GM12878 (cell line): ENCODE results near the gene ADM2. TPM values are rescaled to one million over a fixed set of nuclear protein-coding genes. Genes with fewer than 3 reads are reported as not detected.

Experiments used
- ATAC-seq: fragments of 200-7000 bp; cut with Tn5 transposase; 3 replicates; pipeline ENCODE4 v1.9.1; 2020; ENCODE audit warnings: mild to moderate bottlenecking, moderate library complexity
- BruUV-seq: library from RNA; stranded (reverse); fragments of 400-500 nt; replicated peaks from 2 replicates; lab custom pipeline; 2021; lab: Mats Ljungman, UMichigan
- CTCF ChIA-PET: fragments of 300-600 bp; sonication (Branson Sonifier 250); formaldehyde crosslinking; extraction: SDS; loops from one replicate; lab custom pipeline; 2021; ENCODE audit warnings: inconsistent platforms; lab: Yijun Ruan, JAX
- POLR2A ChIA-PET: fragments of 350-600 bp; formaldehyde crosslinking; extraction: SDS; loops from one replicate; lab custom pipeline; 2021; ENCODE audit warnings: inconsistent platforms; lab: Charles Lee
- RAD21 ChIA-PET: fragments of 300-600 bp; sonication (Branson Sonifier 250); formaldehyde crosslinking; loops from one replicate; lab custom pipeline; 2023; ENCODE audit warnings: antibody characterized with exemption; ENCODE audit not compliant: unreplicated experiment; lab: Charles Lee
- SMC1A ChIA-PET: fragments of 300-600 bp; sonication (Branson Sonifier 250); formaldehyde crosslinking; loops from one replicate; lab custom pipeline; 2023; ENCODE audit not compliant: unreplicated experiment, uncharacterized antibody; lab: Charles Lee
- DNase-seq: peaks from one replicate; pipeline ENCODE4 v3.0.0-alpha.2; 2011; ENCODE audit warnings: low read depth, low spot score
- FAIRE-seq: peaks from 3 replicates; lab custom pipeline; 2011; peaks lifted over from hg19 to GRCh38; lab: Jason Lieb, UNC
- H2AFZ ChIP-seq: 2 replicates; pipeline ENCODE4 v1.6.0; 2011; ENCODE audit warnings: low read depth, low read length, control low read depth; ENCODE audit not compliant: control insufficient read depth
- H3K27ac ChIP-seq: 2 replicates; pipeline ENCODE4 v1.5.1; 2011; ENCODE audit warnings: control low read depth; ENCODE audit not compliant: control insufficient read depth, insufficient read depth
- H3K27me3 ChIP-seq, 2 experiments: replicated peaks in 1 of 2; 2 replicates each; pipeline versions ENCODE4 v1.6.0 to v1.6.1; 2011; ENCODE audit warnings: low read length in 1 of 2; ENCODE audit not compliant: control insufficient read depth in 2 of 2, insufficient read depth in 2 of 2
- H3K36me3 ChIP-seq, 2 experiments: 2 replicates each; pipeline ENCODE4 v1.5.1; 2011; ENCODE audit warnings: low read length in 1 of 2; ENCODE audit not compliant: control insufficient read depth in 2 of 2, insufficient read depth in 2 of 2
- H3K4me1 ChIP-seq: 2 replicates; pipeline ENCODE4 v1.6.1; 2011; ENCODE audit warnings: mild to moderate bottlenecking, low read length, moderate library complexity, mixed read lengths; ENCODE audit not compliant: control insufficient read depth, insufficient read depth
- H3K4me2 ChIP-seq: 2 replicates; pipeline ENCODE4 v1.6.0; 2011; ENCODE audit warnings: control low read depth; ENCODE audit not compliant: control insufficient read depth, insufficient read depth
- H3K4me3 ChIP-seq: fragments of 200-600 bp; sonication (generic); 2 replicates; pipeline ENCODE4 v1.5.1; 2016
- H3K79me2 ChIP-seq: 2 replicates; pipeline ENCODE4 v1.6.0; 2011; ENCODE audit warnings: low read length; ENCODE audit not compliant: control insufficient read depth, insufficient read depth
- H3K9ac ChIP-seq: 2 replicates; pipeline ENCODE4 v1.8.0; 2011; ENCODE audit warnings: low read length, control low read depth, mixed read lengths; ENCODE audit not compliant: control insufficient read depth, insufficient read depth
- H3K9me3 ChIP-seq: replicated peaks from 3 replicates; pipeline ENCODE4 v1.5.1; 2011; ENCODE audit warnings: mild to moderate bottlenecking, low read length; ENCODE audit not compliant: control insufficient read depth, insufficient read depth
- H4K20me1 ChIP-seq: 2 replicates; pipeline ENCODE4 v1.6.0; 2011; ENCODE audit not compliant: control insufficient read depth, insufficient read depth
- FOS ChIP-seq: IDR thresholded peaks from 3 replicates; pipeline ENCODE4 v1.6.1; 2011; ENCODE audit warnings: borderline replicate concordance; ENCODE audit not compliant: insufficient read length; ENCODE audit errors: extremely low read depth
- NR2F1 ChIP-seq: fragments of 450-650 bp; conservative IDR thresholded peaks from 2 replicates; pipeline ENCODE4 v1.6.1; 2017; ENCODE audit warnings: mild to moderate bottlenecking
- YY1 ChIP-seq: IDR thresholded peaks from 2 replicates; pipeline ENCODE4 v1.6.1; 2011; ENCODE audit warnings: low read depth, mild to moderate bottlenecking, low read length
- WGBS: methylation state at CpG from one replicate; pipeline ENCODE4 v1.1.6; 2016; ENCODE audit warnings: low lambda C conversion rate; ENCODE audit not compliant: insufficient replicate concordance, insufficient coverage; ENCODE audit errors: missing lambda C conversion rate; 5-methylcytosine and 5-hydroxymethylcytosine counted together
- in situ Hi-C: fragments of 300-500 bp; cut with MboI; formaldehyde crosslinking; loops from 9 replicates; pipeline ENCODE4 v1.14.3; 2018; ENCODE audit warnings: mixed read lengths
- intact Hi-C: fragments of 100-400 bp; cut with micrococcal nuclease; formaldehyde crosslinking; loops from one replicate; pipeline ENCODE4 v1.14.2; 2022; ENCODE audit not compliant: unreplicated experiment
- polyA plus RNA-seq, 11 experiments: library from polyadenylated mRNA; depleted of rRNA in 4 of 11; unstranded in 6 of 11; stranded (reverse) in 5 of 11; fragments of >200 nt; fragmentation: Nextera tagmentation in 4 of 11; fragmentation: Illumina TruSeq in 1 of 11; extraction: Ambion mirVana in 4 of 11; extraction: Trizol in 1 of 11; gene quantifications; 1 replicate in 1 of 11; 2 replicates in 10 of 11; pipeline versions ENCODE4 v1.2.1 to v1.2.3, GENCODE V29; 2011 to 2016; ENCODE audit warnings: inconsistent platforms in 2 of 11, missing spikeins in 2 of 11, low read depth in 1 of 11
- total RNA-seq, 4 experiments: library from RNA; depleted of rRNA in 3 of 4; stranded (reverse); fragments of >200 nt in 3 of 4; fragmentation: Illumina TruSeq in 1 of 4; extraction: Trizol in 1 of 4; gene quantifications; 2 replicates each; pipeline versions ENCODE4 v1.2.1 to v1.2.3, GENCODE V29; 2013 to 2021
- TF ChIP-seq, protein P1 (sequence below): fragments of 450-650 bp; IDR thresholded peaks from 2 replicates; pipeline ENCODE4 v1.6.1; 2017; ENCODE audit warnings: mild to moderate bottlenecking, moderate library complexity

Gene ADM2
- total and polyA plus RNA-seq, 10 of the 15 experiments (the other 5 are each of a cell fraction or from before 2014, with no cell fraction given), result 0.02 to 0.33 (median 0.12) TPM; not detected in 2

DNA sequence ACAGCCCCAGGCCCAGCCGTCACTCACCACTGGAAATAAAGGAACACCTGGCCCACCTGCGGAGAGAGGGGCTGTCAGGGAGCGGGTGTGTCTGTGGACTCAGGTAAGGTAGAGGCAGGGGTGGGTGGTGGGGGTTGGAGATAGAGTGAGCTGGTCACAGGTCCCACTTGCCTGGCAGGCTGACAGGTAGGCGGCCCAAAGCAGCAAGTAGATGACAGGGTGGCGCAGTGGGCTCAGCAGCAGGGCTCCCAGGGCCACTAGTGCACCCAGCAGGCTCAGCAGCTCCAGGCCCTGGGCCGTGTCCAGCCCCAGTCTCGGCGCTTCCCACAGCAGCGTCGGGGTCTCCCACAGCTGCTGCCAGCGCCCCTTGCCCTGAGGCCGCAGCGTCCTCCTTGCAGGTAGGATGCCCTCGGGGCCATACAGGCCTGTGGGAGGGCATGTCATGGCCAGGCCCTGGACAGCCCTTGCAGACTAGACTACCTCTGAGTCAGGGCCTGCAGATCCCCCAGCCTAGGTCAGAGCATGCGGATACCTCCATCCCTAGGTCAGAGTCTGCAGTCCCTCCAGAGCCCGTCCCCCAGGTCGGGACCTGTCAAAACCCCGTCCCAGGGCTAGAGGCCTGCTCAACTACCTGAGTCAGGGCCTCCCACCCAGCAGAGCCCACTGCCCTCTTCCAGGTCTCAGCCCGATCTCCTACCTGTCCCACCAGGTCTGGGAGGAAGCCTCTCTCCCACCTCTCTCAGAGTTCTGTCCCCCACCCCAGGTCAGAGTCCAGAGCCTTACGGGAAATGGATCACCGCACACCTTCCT, 25.5 kb downstream of the ADM2 start:
- Histone ChIP-seq H3K4me2 (peak overlapping the region; percentile 92), H3K9me3 (no peaks in the 10 kb centered on the region), H3K27ac (peak overlapping the region; percentile 82), H3K36me3 (peaks cover 4 to 8% of the 10 kb centered on the region in 2 experiments; a peak in 3 of 4 replicates), H3K4me1 (peaks cover 9% of the 10 kb centered on the region), H3K27me3 (no peaks in the 10 kb centered on the region), H3K79me2 (peaks cover 37% of the 10 kb centered on the region), H4K20me1 (no peaks in the 10 kb centered on the region), H3K4me3 (peak overlapping the region; percentile 100), H2AFZ (peak overlapping the region; percentile 81), H3K9ac (peak overlapping the region; percentile 97)
- TF ChIP-seq FOS, result no peak
- TF ChIP-seq NR2F1, result no peak
- TF ChIP-seq, protein P1, sequence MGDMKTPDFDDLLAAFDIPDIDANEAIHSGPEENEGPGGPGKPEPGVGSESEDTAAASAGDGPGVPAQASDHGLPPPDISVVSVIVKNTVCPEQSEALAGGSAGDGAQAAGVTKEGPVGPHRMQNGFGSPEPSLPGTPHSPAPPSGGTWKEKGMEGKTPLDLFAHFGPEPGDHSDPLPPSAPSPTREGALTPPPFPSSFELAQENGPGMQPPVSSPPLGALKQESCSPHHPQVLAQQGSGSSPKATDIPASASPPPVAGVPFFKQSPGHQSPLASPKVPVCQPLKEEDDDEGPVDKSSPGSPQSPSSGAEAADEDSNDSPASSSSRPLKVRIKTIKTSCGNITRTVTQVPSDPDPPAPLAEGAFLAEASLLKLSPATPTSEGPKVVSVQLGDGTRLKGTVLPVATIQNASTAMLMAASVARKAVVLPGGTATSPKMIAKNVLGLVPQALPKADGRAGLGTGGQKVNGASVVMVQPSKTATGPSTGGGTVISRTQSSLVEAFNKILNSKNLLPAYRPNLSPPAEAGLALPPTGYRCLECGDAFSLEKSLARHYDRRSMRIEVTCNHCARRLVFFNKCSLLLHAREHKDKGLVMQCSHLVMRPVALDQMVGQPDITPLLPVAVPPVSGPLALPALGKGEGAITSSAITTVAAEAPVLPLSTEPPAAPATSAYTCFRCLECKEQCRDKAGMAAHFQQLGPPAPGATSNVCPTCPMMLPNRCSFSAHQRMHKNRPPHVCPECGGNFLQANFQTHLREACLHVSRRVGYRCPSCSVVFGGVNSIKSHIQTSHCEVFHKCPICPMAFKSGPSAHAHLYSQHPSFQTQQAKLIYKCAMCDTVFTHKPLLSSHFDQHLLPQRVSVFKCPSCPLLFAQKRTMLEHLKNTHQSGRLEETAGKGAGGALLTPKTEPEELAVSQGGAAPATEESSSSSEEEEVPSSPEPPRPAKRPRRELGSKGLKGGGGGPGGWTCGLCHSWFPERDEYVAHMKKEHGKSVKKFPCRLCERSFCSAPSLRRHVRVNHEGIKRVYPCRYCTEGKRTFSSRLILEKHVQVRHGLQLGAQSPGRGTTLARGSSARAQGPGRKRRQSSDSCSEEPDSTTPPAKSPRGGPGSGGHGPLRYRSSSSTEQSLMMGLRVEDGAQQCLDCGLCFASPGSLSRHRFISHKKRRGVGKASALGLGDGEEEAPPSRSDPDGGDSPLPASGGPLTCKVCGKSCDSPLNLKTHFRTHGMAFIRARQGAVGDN, result no peak
- TF ChIP-seq YY1, result no peak
- WGBS, result 38% methylated on average over 21 of the region's 21 CpGs
- ATAC-seq (peak; percentile 7), FAIRE-seq (no peak), DNase-seq (no peak)
- intact Hi-C loops (loop anchor here (1.0 kb wide), 1 partner anchor 32 kb away; the partner anchor contains the start of gene SBF1), in situ Hi-C loops (no loop called here)
- CTCF ChIA-PET, result interaction anchor here (3.3 kb wide), 1 partner anchor 114 kb away, joined by 25 read pairs; no protein-coding TSS in a partner anchor
- TSS peak; percentile 83 for BruUV-seq
- RAD21 ChIA-PET, result interaction anchor here (0.6 to 2.2 kb wide), 4 partner anchors 22 to 114 kb away, joined by 3 to 22 read pairs (median 10); partner anchors contain the start of gene TYMP
- POLR2A ChIA-PET, result interaction anchor here (1.4 to 7.2 kb wide), 2 partner anchors 18 to 29 kb away, joined by 6 to 84 read pairs; partner anchors contain the start of gene SCO2
- SMC1A ChIA-PET, result interaction anchor here (2.8 kb wide), 1 partner anchor 18 kb away, joined by 16 read pairs; the partner anchor contains the start of gene SCO2
